Measurements from ENCODE around the gene CKAP2. TPM values are rescaled to one million over a fixed set of nuclear protein-coding genes. Genes with fewer than 3 reads are reported as not detected.
"Not testable (repeated sequence)": the region's sequence is repeated elsewhere in the genome, so short reads cannot be mapped to it uniquely, and the experiment has no call there.

CKAP2 gene
- total RNA-seq, 2 experiments from 2014 or later = 66.5 to 94.9 TPM

DNA sequence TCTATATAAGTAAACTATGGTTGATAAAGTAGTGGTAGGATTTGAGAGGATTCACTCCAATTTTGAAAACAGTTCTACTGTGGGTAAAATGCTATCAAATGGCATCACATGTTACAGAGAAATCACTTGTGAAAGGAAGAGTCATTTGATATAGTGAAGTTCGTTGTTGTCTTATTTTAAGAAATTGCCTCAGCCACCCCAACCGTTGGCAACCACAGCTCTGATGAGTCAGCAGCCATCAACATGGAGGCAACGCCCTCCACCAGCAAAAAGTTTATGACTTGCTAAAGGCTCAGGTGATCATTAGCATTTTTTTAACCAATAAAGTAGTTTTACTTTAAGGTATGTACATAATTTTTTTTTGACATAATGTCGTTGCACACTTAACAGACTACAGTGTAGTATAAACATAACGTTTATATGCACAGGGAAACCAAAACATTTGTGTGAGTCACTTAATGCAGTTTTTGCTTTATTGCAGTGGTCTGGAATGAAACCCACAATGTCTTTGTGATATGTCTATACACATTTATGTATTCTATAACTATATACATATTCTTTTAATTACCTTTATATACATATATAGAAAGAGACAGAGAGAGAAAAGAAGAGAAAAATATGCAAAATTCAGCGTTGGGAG lies 58.8 kb downstream of the CKAP2 start:
- DNase-seq (ENCODE audit: low spot score); H3K79me2 ChIP-seq (ENCODE audit: insufficient read depth, low read depth, low read length); H4K20me1 ChIP-seq (ENCODE audit: insufficient read depth, low read length); H3K4me1 ChIP-seq (ENCODE audit: insufficient read depth, low read length, poor library complexity, severe bottlenecking); intact Hi-C loops (cut with micrococcal nuclease; ENCODE audit: unreplicated experiment); H3K4me3 ChIP-seq (ENCODE audit: low read depth, low read length, poor library complexity, severe bottlenecking); H3K36me3 ChIP-seq (ENCODE audit: insufficient read depth, low read length); BruUV-seq (replicated peaks); H3K27ac ChIP-seq (ENCODE audit: low read depth, low read length, poor library complexity, severe bottlenecking); H3K9me3 ChIP-seq (ENCODE audit: low read length); POLR2A ChIA-PET; H2AFZ ChIP-seq (ENCODE audit: low read length); CTCF ChIA-PET (ENCODE audit: unreplicated experiment); H3K4me2 ChIP-seq (ENCODE audit: low read length); H3K9me2 ChIP-seq (ENCODE audit: insufficient read depth, low read length): not testable (repeated sequence)

DNA sequence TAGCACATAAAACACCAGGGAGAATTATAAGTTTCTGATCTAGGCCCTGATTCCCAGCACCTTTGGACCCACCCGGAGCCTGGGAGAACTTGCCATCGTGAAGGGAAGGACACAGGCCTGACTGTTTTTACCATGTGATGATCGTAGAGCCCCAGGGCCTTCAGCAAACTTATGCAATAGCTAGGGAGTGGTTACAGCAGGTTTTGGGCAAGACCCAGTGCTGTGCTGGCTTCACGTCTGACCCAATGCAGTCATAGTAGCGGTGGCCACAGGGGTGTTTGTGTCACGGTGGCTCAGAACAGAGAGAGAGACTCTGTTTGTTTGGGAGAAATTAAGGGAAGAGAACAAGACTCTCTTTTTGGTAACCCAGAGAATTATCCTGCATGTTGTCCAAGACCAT lies 68.0 kb downstream of the CKAP2 start:
- H4K20me1 ChIP-seq (ENCODE audit: insufficient read depth, low read length); H3K4me2 ChIP-seq (ENCODE audit: low read length); H3K4me3 ChIP-seq (ENCODE audit: low read depth, low read length, poor library complexity, severe bottlenecking); H3K9me2 ChIP-seq (ENCODE audit: insufficient read depth, low read length); CTCF ChIA-PET (ENCODE audit: unreplicated experiment); H3K36me3 ChIP-seq (ENCODE audit: insufficient read depth, low read length); H3K9me3 ChIP-seq (ENCODE audit: low read length); POLR2A ChIA-PET; H3K4me1 ChIP-seq (ENCODE audit: insufficient read depth, low read length, poor library complexity, severe bottlenecking); BruUV-seq (replicated peaks); H2AFZ ChIP-seq (ENCODE audit: low read length); intact Hi-C loops (cut with micrococcal nuclease; ENCODE audit: unreplicated experiment); H3K27ac ChIP-seq (ENCODE audit: low read depth, low read length, poor library complexity, severe bottlenecking); DNase-seq (ENCODE audit: low spot score); H3K79me2 ChIP-seq (ENCODE audit: insufficient read depth, low read depth, low read length): not testable (repeated sequence)

Other genes with a start within 250 kb of the CKAP2 start
- gene THSD1, start 49.3 kb upstream of the CKAP2 start, total RNA-seq (2014; rRNA removed; shearing (Covaris generic)) = 0.28 and 0.49 TPM in 2 replicates
- gene THSD1, start 49.3 kb upstream of the CKAP2 start, total RNA-seq (2022) = not detected in 2 replicates
- 26.5 and 35.9 TPM in 2 replicates for gene VPS36, start 4.8 kb upstream of the CKAP2 start, total RNA-seq (2014; rRNA removed; shearing (Covaris generic))
- gene VPS36, start 4.8 kb upstream of the CKAP2 start, total RNA-seq (2022) = 30.6 and 34.5 TPM in 2 replicates
- gene HNRNPA1L2, start 187.0 kb downstream of the CKAP2 start, total RNA-seq (2014; rRNA removed; shearing (Covaris generic)) = 4.7 and 6.8 TPM in 2 replicates
- 13.1 and 13.8 TPM in 2 replicates for gene HNRNPA1L2, start 187.0 kb downstream of the CKAP2 start, total RNA-seq (2022)
- 32.1 and 36.6 TPM in 2 replicates for gene SUGT1, start 197.4 kb downstream of the CKAP2 start, total RNA-seq (2014; rRNA removed; shearing (Covaris generic))
- gene SUGT1, start 197.4 kb downstream of the CKAP2 start, total RNA-seq (2022) = 55.7 and 59.0 TPM in 2 replicates

Measured in OCI-LY7 (cell line).